Erythroblast (primary cell): ENCODE data around the gene GSN.

Source experiments
- GATA1 ChIP-seq: IDR thresholded peaks from 2 replicates; pipeline ENCODE4 v1.6.1; 2011; ENCODE audit warnings: low read depth, mild to moderate bottlenecking, control low read depth, low read length, moderate library complexity
- POLR2A ChIP-seq: IDR thresholded peaks from 2 replicates; pipeline ENCODE4 v1.6.1; 2011; ENCODE audit warnings: mild to moderate bottlenecking, low read length

- no peak for TF ChIP-seq POLR2A
- TF ChIP-seq GATA1 = no peak
These were observed 5.0 kb upstream of the GSN start for GRCh38 chr9:121262953-121263352.
